Progenitor cell of endocrine pancreas (in vitro differentiated cells): ENCODE measurements around the gene SPTBN1. TPM values are rescaled to one million over a fixed set of nuclear protein-coding genes. Genes with fewer than 3 reads are reported as not detected.

Experiments
- DNase-seq: peaks from one replicate; pipeline ENCODE4 v3.0.0; 2021; ENCODE audit warnings: low spot score; ENCODE audit not compliant: unreplicated experiment
- H3K27ac Mint-ChIP-seq: 2 replicates; pipeline ENCODE4 v1.8.0; 2021; ENCODE audit warnings: mild to moderate bottlenecking, moderate library complexity, mixed read lengths
- H3K27me3 Mint-ChIP-seq: 2 replicates; pipeline ENCODE4 v1.8.0; 2021; ENCODE audit warnings: mixed read lengths
- H3K36me3 Mint-ChIP-seq: 2 replicates; pipeline ENCODE4 v1.8.0; 2022; ENCODE audit warnings: mixed read lengths; ENCODE audit not compliant: insufficient read depth
- H3K4me1 Mint-ChIP-seq: 2 replicates; pipeline ENCODE4 v1.8.0; 2021; ENCODE audit warnings: low read depth, mixed read lengths
- H3K4me3 Mint-ChIP-seq: 2 replicates; pipeline ENCODE4 v1.8.0; 2021; ENCODE audit warnings: low read depth, mild to moderate bottlenecking, moderate library complexity, mixed read lengths
- H3K9me3 Mint-ChIP-seq: 2 replicates; pipeline ENCODE4 v1.8.0; 2021; ENCODE audit warnings: low read depth, mixed read lengths
- total RNA-seq: library from RNA; stranded (reverse); gene quantifications from 2 replicates; pipeline ENCODE4 v1.2.1, GENCODE V29; 2021
- TF ChIP-seq, protein P1 (sequence below): fragments of 200-600 bp; sonication (generic); IDR thresholded peaks from one replicate; pipeline ENCODE4 v1.5.0; 2021; ENCODE audit warnings: antibody characterized with exemption, mild to moderate bottlenecking; ENCODE audit not compliant: unreplicated experiment

Gene SPTBN1
- total RNA-seq, 1 donor from 2014 or later: 287 TPM

DNA sequence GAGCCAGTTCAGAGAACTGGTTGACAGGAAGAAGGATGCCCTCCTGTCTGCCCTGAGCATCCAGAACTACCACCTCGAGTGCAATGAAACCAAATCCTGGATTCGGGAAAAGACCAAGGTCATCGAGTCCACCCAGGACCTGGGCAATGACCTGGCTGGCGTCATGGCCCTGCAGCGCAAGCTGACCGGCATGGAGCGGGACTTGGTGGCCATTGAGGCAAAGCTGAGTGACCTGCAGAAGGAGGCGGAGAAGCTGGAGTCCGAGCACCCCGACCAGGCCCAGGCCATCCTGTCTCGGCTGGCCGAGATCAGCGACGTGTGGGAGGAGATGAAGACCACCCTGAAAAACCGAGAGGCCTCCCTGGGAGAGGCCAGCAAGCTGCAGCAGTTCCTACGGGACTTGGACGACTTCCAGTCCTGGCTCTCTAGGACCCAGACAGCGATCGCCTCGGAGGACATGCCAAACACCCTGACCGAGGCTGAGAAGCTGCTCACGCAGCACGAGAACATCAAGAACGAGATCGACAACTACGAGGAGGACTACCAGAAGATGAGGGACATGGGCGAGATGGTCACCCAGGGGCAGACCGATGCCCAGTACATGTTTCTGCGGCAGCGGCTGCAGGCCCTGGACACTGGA lies 174.9 kb downstream of the SPTBN1 start:
- H3K4me3 Mint-ChIP-seq: no peak overlapping the region
- peak overlapping the region; percentile 84 for H3K27ac Mint-ChIP-seq
- no peaks in the 10 kb centered on the region for H3K9me3 Mint-ChIP-seq

GRCh38 chr2:54631755-54632154 lies 175.6 kb downstream of the SPTBN1 start:
- no peak for DNase-seq
- H3K27me3 Mint-ChIP-seq: no peaks in the 10 kb centered on the region
- peaks cover 4% of the 10 kb centered on the region for H3K4me1 Mint-ChIP-seq
- TF ChIP-seq, protein P1, sequence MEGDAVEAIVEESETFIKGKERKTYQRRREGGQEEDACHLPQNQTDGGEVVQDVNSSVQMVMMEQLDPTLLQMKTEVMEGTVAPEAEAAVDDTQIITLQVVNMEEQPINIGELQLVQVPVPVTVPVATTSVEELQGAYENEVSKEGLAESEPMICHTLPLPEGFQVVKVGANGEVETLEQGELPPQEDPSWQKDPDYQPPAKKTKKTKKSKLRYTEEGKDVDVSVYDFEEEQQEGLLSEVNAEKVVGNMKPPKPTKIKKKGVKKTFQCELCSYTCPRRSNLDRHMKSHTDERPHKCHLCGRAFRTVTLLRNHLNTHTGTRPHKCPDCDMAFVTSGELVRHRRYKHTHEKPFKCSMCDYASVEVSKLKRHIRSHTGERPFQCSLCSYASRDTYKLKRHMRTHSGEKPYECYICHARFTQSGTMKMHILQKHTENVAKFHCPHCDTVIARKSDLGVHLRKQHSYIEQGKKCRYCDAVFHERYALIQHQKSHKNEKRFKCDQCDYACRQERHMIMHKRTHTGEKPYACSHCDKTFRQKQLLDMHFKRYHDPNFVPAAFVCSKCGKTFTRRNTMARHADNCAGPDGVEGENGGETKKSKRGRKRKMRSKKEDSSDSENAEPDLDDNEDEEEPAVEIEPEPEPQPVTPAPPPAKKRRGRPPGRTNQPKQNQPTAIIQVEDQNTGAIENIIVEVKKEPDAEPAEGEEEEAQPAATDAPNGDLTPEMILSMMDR: no peak
- no peak overlapping the region for H3K27ac Mint-ChIP-seq
- no peak overlapping the region for H3K4me3 Mint-ChIP-seq
- H3K9me3 Mint-ChIP-seq: no peaks in the 10 kb centered on the region
- H3K36me3 Mint-ChIP-seq: peaks cover 35% of the 10 kb centered on the region

More for the DNA sequence above, 174.9 kb downstream of the SPTBN1 start:
- TF ChIP-seq, protein P1: no peak
- Mint-ChIP-seq H3K36me3 (peaks cover 39% of the 10 kb centered on the region), H3K27me3 (no peaks in the 10 kb centered on the region), H3K4me1 (peaks cover 4% of the 10 kb centered on the region)
- no peak for DNase-seq

DNA sequence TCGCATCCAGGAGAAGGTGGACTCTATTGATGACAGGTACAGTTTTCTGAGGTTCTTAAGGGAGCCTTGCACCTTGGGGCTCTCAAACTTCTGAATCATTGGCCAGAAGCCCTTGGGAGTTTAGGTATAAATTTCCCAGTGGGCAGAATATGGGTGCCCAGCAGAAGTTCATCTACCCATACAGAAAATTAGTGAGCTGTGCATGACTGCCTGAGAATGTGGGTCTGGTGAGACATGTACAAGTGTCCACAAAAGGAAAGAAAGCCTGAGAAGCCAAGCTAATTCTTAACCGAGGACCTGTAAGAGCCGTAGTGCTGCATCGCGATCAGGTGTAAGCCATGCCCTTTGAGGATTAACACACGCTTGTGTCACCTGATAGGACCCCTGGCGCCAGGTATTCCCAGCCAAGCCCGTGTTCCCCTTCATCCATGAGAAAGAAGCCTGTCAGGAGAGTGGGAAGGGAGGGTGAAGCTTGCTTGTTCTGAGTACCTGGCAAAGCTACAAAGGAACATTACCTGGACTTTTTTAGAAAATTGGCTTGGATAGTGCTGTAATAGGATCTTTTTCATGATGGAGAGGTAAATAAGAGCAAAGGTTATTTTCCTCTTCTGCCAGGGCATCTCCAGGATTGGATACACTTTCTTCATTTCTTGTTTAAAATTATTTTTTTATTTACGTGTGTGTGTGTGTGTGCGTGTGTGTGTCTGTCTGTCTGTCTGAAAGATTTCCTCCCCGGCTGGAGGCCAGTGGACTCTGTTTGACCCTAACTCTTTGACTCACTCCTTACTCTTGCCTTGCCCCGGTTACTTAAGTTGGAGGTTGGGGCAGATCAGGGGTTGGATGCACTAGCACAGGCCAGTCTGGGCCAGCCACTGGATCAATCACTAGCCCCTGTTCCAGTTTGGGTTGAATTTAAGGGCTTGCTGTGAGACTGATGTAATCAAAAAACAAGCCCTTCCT lies 176.9 kb downstream of the SPTBN1 start:
- DNase-seq: no peak
- Mint-ChIP-seq H3K9me3 (no peaks in the 10 kb centered on the region), H3K27ac (no peak overlapping the region), H3K27me3 (no peaks in the 10 kb centered on the region), H3K4me3 (no peak overlapping the region), H3K36me3 (peaks cover 26% of the 10 kb centered on the region), H3K4me1 (peaks cover 4% of the 10 kb centered on the region)
- TF ChIP-seq, protein P1: no peak

- peaks cover 22% of the 10 kb centered on the region for H3K36me3 Mint-ChIP-seq
- no peak overlapping the region for H3K4me3 Mint-ChIP-seq
- no peak overlapping the region for H3K27ac Mint-ChIP-seq
- no peaks in the 10 kb centered on the region for H3K27me3 Mint-ChIP-seq
- H3K9me3 Mint-ChIP-seq: no peaks in the 10 kb centered on the region
- TF ChIP-seq, protein P1: no peak
- DNase-seq: no peak
- peaks cover 4% of the 10 kb centered on the region for H3K4me1 Mint-ChIP-seq
Observed at GRCh38 chr2:54634021-54634420, 177.9 kb downstream of the SPTBN1 start.
